ENCODE results near the gene THRSP. TPM values are rescaled to one million over a fixed set of nuclear protein-coding genes. Genes with fewer than 3 reads are reported as not detected.
A peak's percentile ranks its signal among the peaks of the same experiment; 100 is the strongest.
"Not testable (repeated sequence)": the region's sequence is repeated elsewhere in the genome, so short reads cannot be mapped to it uniquely, and the experiment has no call there.

The THRSP gene
- total RNA-seq, 2 donors from 2014 or later, result not detected

DNA sequence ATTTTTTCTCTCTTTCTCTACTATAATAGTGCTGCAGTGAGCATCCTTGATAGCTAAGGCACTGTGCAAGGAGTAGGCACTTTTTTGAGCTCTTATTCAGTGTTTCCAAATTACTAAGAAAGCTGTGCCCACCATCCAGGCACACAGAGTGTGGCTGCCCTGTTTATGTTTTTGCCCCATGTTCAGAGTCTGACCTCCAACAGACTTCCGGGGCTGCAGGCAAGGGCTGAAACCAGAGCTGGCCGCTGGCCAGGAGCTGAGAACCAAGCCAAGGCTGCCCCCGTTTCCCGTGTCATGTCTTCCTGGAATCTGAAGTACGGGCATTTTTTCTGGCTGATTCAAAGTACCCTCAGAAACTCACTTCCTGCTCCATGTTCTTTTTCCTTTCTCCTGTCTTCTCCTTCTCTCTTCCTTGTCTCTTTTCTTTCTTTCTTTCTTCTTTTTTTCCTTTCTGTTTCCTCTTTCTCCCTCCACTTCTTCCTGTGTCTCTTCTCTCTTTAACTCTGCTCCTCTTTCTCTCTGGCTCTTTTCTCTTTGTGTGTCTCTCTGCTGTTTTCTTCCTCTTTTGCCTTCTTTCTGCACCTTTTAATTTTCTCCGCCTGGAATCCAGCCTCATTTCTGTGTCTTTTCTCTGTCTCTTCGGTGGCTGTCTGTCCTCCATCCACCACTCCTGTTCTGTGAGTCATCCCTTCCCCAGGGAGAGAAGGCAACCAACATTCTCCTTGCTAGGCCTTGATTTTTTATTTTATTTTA lies 23.6 kb upstream of the THRSP start:
- Mint-ChIP-seq H3K4me3 (no peak overlapping the region), H3K9me3 (no peaks in the 10 kb centered on the region), H3K4me1 (peaks cover 7% of the 10 kb centered on the region), H3K27ac (peak overlapping the region; percentile 28), H3K36me3 (ENCODE audit: low read depth) (no peaks in the 10 kb centered on the region), H3K27me3 (ENCODE audit: insufficient read depth) (peaks cover 3% of the 10 kb centered on the region)
- H3K9ac ChIP-seq (ENCODE audit: extremely low read depth, low read length, poor library complexity, severe bottlenecking), result no peak overlapping the region
- no peak for DNase-seq
- WGBS, 2 experiments (ENCODE audit: insufficient coverage in 1 of 2, insufficient read length in 1 of 2), result 66 to 86% methylated on average over 5 to 7 of the region's 7 CpGs
- H3K27ac ChIP-seq (ENCODE audit: low read depth, low read length), result no peak overlapping the region
- no peak overlapping the region for H3K4me3 ChIP-seq (ENCODE audit: low read length)
- TF ChIP-seq, protein P1, sequence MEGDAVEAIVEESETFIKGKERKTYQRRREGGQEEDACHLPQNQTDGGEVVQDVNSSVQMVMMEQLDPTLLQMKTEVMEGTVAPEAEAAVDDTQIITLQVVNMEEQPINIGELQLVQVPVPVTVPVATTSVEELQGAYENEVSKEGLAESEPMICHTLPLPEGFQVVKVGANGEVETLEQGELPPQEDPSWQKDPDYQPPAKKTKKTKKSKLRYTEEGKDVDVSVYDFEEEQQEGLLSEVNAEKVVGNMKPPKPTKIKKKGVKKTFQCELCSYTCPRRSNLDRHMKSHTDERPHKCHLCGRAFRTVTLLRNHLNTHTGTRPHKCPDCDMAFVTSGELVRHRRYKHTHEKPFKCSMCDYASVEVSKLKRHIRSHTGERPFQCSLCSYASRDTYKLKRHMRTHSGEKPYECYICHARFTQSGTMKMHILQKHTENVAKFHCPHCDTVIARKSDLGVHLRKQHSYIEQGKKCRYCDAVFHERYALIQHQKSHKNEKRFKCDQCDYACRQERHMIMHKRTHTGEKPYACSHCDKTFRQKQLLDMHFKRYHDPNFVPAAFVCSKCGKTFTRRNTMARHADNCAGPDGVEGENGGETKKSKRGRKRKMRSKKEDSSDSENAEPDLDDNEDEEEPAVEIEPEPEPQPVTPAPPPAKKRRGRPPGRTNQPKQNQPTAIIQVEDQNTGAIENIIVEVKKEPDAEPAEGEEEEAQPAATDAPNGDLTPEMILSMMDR (conservative IDR thresholded peaks at IDR 0.05), result no peak
- no peaks in the 10 kb centered on the region for H3K4me1 ChIP-seq (ENCODE audit: control insufficient read depth, insufficient read depth, low read length)
- H3K36me3 ChIP-seq (ENCODE audit: control insufficient read depth, insufficient read depth, low read length), result no peaks in the 10 kb centered on the region
- no peaks in the 10 kb centered on the region for H3K9me3 ChIP-seq (ENCODE audit: control insufficient read depth, low read length)
- no peaks in the 10 kb centered on the region for H3K27me3 ChIP-seq (ENCODE audit: control insufficient read depth, insufficient read depth, low read length, poor library complexity, severe bottlenecking)

DNA sequence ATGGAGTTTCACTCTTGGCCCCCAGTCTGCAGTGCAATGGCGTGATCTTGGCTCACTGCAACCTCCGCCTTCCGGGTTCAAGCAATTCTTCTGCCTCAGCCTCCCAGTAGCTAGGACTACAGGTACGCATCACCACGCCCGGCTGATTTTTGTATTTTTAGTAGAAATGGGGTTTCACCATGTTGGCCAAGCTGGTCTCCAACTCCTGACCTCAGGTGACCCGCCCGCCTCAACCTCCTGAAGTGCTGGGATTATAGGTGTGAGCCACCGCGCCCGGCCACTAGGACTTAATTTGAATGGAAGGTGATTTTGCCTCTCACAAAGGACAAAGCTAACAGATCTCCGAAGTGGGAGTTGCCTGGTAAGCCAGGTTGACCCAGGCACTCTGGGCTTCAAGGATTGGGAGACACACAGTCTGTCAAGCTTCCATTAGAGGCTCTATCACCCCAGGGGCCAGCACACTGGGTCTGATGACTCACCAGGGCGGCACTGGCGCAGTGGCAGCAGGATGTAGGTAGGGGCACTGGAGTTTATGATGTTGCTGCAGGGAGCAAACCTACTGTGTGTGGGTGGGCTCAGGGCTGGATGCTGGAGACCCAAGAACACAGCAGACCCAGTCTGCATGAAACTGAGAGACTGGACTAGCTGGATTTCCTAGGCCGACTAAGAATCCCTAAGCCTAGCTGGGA lies 22.8 kb upstream of the THRSP start:
- peaks cover 9% of the 10 kb centered on the region for H3K27me3 Mint-ChIP-seq (ENCODE audit: insufficient read depth)
- no peak overlapping the region for H3K27ac ChIP-seq (ENCODE audit: low read depth, low read length)

DNA sequence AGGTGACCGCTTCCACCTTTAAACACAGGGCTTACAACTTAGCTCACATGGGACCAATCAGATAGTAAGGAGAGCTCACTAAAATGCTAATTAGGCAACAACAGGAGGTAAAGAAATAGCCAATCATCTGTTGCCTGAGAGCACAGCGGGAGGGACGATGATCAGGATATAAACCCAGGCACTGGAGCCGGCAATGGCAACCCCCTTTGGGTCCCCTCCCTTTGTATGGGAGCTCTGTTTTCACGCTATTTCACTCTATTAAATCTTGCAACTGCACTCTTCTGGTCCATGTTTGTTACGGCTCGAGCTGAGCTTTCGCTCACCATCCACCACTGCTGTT lies 22.3 kb upstream of the THRSP start:
- H3K27ac Mint-ChIP-seq, result not testable (repeated sequence)

More for the DNA sequence above, 22.8 kb upstream of the THRSP start:
- Histone ChIP-seq H3K9me3 (ENCODE audit: control insufficient read depth, low read length) (no peaks in the 10 kb centered on the region), H3K36me3 (ENCODE audit: control insufficient read depth, insufficient read depth, low read length) (no peaks in the 10 kb centered on the region), H3K9ac (ENCODE audit: extremely low read depth, low read length, poor library complexity, severe bottlenecking) (no peak overlapping the region), H3K4me1 (ENCODE audit: control insufficient read depth, insufficient read depth, low read length) (no peaks in the 10 kb centered on the region), H3K27me3 (ENCODE audit: control insufficient read depth, insufficient read depth, low read length, poor library complexity, severe bottlenecking) (no peaks in the 10 kb centered on the region), H3K4me3 (ENCODE audit: low read length) (no peak overlapping the region)
- 93 to 95% methylated on average over 10 to 15 of the region's 15 CpGs for whole genome bisulfite sequencing, 2 experiments (ENCODE audit: insufficient coverage in 1 of 2, insufficient read length in 1 of 2)
- no peaks in the 10 kb centered on the region for H3K9me3 Mint-ChIP-seq
- no peaks in the 10 kb centered on the region for H3K36me3 Mint-ChIP-seq (ENCODE audit: low read depth)
- TF ChIP-seq, protein P1 (conservative IDR thresholded peaks at IDR 0.05), result peak; percentile 41
- peaks cover 10% of the 10 kb centered on the region for H3K4me1 Mint-ChIP-seq
- H3K27ac Mint-ChIP-seq, result no peak overlapping the region
- no peak overlapping the region for H3K4me3 Mint-ChIP-seq
- peak; percentile 67 for DNase-seq

More for the DNA sequence above, 22.3 kb upstream of the THRSP start:
- H3K36me3 ChIP-seq (ENCODE audit: control insufficient read depth, insufficient read depth, low read length); H3K4me3 Mint-ChIP-seq; H3K4me1 ChIP-seq (ENCODE audit: control insufficient read depth, insufficient read depth, low read length); H3K36me3 Mint-ChIP-seq (ENCODE audit: low read depth); H3K9ac ChIP-seq (ENCODE audit: extremely low read depth, low read length, poor library complexity, severe bottlenecking); H3K27ac ChIP-seq (ENCODE audit: low read depth, low read length); H3K4me3 ChIP-seq (ENCODE audit: low read length); H3K9me3 ChIP-seq (ENCODE audit: control insufficient read depth, low read length); H3K9me3 Mint-ChIP-seq; H3K27me3 ChIP-seq (ENCODE audit: control insufficient read depth, insufficient read depth, low read length, poor library complexity, severe bottlenecking): not testable (repeated sequence)
- Mint-ChIP-seq H3K4me1 (peaks cover 14% of the 10 kb centered on the region), H3K27me3 (ENCODE audit: insufficient read depth) (peaks cover 10% of the 10 kb centered on the region)
- peak; percentile 63 for DNase-seq
- WGBS, 2 experiments (ENCODE audit: insufficient coverage in 1 of 2, insufficient read length in 1 of 2), result 93 to 94% methylated on average over 8 of the region's 8 CpGs

Data from endodermal cell (in vitro differentiated cells).